GOT3 (cell line): ENCODE measurements around the gene C6orf163.
"Not testable (repeated sequence)": the region's sequence is repeated elsewhere in the genome, so short reads cannot be mapped to it uniquely, and the experiment has no call there.

ENCODE experiments used
- DNase-seq: peaks from one replicate; lab custom pipeline; 2025; ENCODE audit warnings: mixed read lengths; lab: John Stamatoyannopoulos, UW

Gene C6orf163

DNA sequence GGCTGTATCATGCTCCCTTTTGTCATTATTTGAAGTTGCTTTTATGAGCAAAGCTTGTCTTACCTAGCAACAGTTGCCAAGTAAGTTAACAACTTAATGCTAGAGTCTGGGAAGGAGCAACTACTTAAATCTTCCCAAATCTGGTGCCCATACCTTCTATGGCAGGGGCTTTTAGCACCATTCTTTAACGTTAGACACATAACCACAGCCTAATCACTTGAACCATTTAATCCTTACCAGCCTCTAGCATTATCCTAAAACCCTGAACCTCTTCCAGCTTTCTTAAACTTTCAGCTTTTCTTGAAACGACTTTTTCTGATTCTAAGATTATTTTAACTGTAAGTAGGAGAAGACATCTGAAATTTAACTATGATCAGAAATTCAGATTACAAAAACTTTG lies at the start of gene C6orf163:
Gene C6orf163 (plus strand): TSS at position 83 of the 400 bp plus-strand sequence. CDS start 287 bp downstream, at position 370.
- no peak for DNase-seq

DNA sequence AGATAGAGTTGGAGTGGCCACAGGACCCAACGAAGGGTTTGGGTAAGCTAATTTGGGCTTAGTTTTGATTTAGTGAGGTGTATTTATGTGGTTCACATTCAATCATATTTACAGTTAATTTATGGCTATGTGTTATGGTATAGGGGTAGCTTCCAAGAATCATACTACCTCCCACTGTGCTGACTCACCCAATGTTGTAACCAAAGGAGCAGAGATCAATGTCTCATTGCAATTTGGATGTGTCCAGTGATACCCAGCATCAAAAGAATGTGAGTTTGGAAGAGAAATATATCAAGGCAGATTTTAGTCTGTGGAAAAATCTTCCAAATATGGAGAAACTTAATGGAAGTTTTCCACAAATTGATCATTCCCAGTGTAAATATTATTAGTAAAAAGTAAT lies 47.5 kb upstream of the C6orf163 start:
- no peak for DNase-seq

DNA sequence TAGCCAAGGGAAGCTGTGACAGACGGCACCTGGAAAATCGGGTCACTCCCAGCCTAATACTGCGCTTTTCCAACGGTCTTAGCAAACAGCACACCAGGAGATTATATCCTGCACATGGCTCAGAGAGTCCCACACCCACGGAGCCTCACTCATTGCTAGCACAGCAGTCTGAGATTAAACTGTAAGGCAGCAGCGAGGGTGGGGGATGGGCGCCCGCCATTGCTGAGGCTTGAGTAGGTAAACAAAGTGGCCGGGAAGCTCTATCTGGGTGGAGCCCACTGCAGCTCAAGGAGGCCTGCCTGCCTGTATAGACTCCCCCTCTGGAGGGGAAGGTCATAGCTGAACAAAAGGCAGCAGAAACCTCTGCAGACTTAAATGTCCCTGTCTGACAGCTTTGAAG lies 43.3 kb upstream of the C6orf163 start:
- not testable (repeated sequence) for DNase-seq

DNA sequence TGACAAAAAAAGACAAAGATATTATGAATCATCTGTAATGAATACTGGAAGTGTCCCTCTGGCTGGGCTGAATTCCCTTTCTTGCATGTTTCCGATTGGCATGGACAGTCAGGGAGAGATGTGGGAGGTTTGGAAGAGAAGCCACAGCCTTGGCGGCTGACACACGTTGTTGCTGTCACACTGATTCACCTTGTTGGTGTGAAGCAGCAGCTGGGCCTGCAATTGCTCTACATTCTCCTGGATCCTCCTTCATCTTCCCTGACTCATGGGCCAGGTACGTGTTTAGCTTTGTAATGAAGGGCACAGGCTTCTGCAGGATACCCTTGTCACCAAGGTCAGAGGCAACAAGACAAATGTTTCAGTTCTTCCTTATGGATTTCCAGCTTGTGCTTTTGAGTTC lies 35.6 kb upstream of the C6orf163 start:
- DNase-seq, result no peak

DNA sequence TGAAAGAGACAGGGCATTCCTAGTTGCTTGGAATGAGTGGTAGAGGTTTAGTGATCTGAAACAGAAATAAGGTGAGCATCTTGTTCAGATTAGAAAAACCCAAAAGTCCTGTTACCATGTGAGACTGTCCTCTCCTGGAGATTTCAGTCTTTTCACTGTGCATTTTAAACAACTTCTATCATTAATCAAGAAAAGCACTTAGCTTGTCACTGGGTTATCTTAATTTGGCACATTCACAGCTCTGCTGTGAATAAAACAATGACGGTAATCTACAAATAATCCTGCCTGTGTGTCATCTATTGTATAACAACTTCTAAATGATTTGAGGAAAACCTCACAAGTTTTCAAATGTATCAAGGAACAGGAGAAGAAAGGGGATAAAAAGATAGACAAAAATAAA lies 31.8 kb upstream of the C6orf163 start:
- DNase-seq, result no peak

DNA sequence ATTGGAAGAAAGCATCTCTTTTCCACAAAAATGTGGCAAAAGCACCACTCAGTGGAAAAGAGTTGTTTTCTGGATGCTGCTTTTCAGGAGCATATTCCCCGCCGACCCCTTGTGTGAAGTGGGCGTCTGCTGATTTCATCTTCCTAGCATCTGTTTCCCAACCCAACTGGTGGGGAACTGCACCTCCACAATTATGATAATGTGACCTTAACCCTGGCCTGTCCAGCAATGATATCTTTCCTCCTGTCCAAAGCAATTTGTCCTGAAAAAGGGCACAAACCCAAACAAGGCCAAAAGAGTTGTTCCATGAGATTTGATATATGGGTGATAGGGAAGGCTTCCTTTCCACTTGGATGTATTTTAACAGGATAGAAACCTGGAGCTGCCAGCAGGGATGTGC lies 29.5 kb upstream of the C6orf163 start:
- no peak for DNase-seq

DNA sequence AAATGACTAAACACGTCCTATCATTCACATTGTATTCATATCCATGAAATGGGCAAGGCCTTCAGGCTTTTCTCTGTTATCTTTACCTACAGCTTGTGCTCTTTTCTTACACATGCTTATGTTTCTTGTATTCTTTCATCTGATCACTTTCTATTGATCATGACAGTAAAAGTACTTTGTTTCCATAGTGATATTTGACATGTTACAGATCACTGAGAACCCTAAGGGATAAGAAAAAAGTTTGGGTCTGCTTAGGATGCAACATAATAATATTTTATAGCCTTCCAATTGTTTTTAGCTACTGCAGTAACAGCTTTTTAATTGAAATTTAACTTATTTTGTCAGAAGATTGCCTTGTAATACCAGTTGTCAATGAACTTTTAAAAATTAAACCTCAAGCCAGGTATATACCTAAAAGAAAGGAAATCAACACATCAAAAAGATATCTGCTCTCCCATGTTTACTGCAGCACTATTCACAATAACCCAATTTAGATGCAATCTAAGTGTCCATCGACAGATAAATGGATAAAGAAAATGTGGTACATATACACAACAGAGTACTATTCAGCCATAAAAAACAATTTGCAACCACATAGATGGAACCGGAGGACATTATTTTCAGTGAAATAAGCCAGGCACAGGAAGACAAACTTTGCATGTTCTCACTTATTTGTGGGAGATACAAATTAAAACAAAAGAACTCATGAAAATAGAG lies 25.2 kb upstream of the C6orf163 start:
- no peak for DNase-seq

DNA sequence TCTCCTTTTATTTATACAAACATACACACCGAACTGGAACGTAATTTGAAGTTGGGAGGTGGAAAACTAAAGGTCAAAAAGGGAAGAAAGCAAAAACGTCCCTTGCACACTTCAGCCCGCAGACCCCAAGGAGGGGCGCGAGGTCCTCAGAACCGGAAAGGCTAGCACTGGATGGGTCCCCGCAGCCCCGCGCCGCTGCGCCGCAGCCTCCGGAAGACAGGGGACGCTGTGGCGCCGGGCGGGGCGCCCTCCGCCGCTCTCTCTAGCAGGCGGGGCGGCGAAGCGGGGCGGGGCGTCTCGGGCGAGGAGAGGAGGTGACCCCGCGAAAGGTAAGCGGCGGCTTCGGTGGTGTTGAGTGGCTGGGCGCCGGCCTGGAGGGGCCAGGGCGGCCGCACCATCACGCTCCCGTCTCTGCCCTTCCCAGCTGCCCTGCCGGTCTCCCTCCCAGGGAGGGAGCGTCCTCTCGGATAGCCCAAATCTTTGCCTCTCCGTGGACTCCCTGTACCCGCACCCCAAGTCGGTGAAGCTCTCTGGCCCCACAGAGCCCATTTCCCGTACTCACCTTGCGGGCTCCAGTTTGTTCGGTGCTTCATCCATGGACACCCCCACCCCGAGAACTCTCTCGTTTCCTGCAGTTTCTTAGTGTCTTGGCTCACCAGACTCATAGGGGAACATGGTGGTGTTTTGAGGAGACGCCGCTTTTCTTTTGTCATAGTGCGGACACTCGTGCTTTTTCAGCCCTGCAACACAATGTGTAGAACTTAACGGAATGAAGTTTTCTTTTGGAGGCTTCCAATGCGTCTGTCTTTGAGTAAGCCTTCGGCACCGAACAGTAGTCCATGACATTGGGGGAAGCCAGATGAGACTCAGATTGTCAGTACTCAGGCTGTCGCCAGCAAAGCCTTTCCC lies 22.1 kb upstream of the C6orf163 start, which contains the start of gene SMIM8:
Gene SMIM8 (plus strand): TSS at position 285 of the 909 bp plus-strand sequence. CDS start 14,444 bp downstream, outside the sequence.
- DNase-seq, result peak; percentile 26

DNA sequence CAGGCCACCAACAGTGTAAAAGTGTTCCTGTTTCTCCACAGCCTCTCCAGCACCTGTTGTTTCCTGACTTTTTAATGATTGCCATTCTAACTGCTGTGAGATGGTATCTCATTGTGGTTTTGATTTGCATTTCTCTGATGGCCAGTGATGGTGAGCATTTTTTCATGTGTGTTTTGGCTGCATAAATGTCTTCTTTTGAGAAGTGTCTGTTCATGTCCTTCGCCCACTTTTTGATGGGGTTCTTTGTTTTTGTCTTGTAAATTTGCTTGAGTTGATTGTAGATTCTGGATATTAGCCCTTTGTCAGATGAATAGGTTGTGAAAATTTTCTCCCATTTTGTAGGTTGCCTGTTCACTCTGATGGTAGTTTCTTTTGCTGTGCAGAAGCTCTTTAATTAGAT lies 20.7 kb upstream of the C6orf163 start:
- not testable (repeated sequence) for DNase-seq

DNA sequence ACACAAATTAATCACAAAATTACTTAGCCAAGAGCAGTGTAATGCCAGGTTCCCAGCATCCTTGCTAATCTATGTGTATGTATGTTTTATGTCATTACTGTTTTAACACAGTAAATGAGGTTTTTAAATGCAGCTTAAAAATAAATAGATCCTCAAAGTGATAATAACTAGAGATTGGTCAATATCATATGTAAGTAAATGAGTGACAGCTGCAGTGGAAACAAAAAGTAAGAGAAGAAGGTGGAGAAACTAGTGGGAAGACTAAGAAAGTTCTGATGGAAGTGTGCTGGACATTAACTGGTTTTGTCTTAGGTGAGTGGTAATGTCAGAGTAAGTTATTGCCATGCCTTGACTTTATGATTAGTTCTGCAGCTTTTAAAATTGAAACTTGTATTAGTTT lies 13.7 kb upstream of the C6orf163 start:
- no peak for DNase-seq

DNA sequence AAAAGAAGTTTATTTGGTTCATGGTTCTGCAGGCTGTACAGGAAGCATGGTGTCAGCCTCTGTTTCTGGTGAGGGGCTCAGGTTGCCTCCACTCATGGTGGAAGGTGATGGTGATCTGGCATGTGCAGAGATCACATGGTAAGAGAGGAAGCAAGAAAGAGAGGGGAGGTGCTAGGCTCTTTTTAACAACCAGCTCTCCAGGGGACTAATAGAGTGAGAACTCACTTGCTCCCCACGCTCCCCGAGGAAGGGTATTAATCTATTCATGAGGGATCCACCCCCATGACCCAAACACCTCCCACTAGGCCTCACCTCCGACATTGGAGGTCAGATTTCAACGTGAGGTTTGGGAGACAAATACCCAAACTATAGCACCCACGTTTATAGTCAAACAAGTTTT lies 11.6 kb upstream of the C6orf163 start:
- no peak for DNase-seq

DNA sequence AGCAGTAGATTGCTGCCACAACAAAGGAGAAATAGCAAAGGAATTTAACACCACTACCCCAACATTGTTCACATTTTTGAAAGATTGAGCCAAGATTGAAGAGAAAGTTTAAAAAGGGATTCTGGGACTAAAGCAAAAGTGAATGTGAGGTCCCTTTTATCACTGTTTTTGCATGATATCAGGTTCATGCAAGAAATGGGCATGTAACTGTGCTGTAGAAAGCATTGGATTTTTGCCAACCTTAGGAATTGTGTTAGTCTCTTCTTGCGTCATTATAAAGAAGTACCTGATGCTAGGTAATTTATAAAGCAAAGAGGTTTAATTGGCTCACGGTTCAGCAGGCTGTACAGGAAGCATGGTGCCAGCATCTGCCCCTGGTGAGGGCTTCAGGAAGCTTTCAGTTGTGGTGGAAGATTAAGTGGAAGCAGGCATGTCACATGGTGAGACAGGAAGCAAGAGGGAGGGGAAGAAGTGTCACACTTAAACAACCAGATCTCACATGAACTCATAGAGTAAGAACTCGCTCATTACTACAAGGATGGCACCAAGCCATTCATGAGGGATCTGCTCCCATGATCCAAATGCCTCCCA lies 10.9 kb upstream of the C6orf163 start:
- DNase-seq, result no peak

DNA sequence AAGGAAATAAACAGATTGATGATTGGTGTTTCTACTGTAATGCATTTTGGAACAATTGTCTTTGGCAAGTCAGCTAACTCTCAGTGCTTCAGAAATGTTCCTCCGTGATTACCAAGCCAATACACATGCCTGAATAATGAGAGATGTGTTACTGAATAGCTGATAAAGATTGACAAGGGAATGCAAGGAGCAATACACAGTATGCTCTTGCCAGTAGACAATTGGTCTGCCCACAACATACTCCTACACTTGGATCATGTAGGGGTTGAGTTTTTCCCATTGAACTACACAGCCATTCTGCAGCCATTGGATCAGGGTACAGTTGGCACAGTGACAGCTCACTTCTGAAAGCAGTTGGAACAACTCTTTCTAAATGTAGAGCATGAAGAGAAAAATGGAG lies 9.9 kb upstream of the C6orf163 start:
- no peak for DNase-seq

DNA sequence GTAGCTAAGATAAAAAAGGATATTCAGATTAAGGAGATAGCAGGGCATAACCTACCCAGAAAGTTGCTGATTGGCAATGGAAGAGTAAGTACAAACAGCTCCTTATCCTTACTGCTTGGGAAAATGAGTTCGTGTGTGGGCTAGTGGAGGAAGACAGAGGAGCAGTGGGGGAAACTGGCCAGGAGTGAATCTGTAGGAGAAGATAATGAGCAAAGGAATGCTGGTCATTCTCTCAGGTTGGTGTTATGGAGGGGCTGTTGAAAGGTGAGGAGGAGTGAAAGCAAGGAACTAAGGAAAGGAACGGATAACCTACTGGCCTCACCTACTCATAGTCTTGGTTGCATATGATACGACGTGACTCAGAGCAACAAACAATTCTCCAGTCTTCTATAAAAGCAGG lies 8.2 kb upstream of the C6orf163 start:
- DNase-seq, result no peak

DNA sequence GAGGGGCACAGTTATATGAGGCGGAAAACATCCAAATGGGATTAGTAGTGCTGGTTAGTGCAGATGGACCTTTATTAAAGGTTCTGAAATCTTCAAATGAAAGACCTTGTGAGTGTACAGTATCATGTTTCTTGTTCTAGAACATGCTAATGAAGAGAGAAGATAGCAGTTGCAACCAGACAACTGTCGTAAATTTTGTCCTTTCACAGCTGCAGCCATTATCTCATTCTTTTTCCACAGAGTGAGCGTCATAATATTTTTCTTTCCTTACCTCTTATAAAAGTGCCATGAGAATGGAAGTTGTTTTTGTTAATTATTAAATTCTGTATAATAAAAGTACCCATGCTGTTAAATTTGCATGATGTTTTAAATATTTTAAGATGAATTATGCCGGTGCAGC lies 4.4 kb upstream of the C6orf163 start:
- DNase-seq, result no peak

DNA sequence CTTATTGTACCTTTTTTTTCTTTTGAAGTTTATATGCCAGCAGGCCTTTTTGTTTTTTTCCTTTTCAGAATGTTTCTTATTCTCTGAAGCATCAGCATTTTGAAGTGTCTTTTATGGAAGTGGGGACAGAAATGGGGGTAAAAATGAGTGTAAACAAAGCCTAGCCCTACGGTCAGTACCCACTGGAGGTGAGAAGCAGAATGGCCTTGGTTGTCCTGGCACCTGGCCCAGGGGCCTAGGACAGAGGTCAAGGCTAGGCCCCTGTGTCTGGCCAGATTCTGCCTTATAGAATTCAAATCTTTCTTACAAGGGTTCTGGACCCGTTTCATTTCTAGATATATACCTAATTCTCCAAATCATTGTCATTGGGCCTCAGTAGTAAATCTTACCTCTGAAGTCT lies 3.5 kb upstream of the C6orf163 start:
- DNase-seq, result no peak

DNA sequence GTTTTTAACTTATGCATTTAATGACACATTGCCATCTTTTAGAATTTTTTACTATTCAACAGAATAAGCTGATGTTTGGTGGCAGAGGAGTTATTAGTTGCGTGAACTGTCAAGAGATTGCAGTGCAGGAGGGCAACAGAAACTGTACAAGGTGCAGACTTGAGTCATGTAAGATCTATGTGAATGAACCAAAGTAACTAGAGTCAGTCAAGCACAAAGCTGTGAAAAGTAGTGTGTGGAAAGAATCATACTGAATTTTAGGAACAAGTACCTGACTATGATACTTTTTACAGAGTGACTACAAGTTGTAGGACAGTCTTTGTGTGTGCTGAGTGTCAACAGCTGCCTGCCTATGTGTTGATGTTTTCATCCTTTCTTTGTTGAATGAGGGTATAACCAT lies 2.7 kb upstream of the C6orf163 start:
- no peak for DNase-seq

DNA sequence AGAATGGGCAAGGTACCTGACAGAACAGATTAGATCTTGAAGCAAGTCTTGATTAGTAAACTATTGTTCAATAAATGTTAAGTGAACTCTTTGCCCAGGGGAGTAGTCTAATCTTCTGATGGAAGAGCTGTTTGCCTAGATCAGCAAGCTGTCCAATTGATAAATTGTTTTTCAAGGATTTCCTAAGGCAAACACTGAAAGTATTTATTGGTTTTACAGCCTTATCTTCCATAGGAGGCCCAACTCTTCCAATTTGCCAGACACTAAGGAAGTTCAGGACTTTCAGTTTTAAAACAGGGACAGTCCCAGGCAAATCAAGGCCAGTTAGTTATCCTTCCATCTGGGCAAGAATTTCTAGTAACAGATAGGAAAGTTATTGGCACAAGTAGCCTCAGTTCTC lies 1.8 kb upstream of the C6orf163 start:
- DNase-seq, result no peak

DNA sequence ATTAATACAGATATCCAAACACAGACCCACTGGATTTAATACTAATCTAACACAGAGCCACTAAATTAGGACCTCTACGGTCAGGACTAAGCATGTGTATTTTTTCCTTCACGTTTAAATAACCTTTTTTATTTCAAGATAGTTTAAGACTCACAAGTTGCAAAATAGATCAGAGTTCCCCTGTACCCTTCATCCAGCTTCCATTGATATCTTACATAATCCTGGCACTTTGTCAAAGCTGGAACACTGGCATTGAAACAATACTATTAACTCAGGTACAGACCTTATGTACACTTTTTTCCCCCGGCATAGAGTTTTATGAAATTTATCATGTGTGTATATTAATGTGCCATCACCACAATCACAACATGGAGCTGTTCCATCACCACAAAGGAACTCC lies 2.1 kb downstream of the C6orf163 start:
- no peak for DNase-seq

DNA sequence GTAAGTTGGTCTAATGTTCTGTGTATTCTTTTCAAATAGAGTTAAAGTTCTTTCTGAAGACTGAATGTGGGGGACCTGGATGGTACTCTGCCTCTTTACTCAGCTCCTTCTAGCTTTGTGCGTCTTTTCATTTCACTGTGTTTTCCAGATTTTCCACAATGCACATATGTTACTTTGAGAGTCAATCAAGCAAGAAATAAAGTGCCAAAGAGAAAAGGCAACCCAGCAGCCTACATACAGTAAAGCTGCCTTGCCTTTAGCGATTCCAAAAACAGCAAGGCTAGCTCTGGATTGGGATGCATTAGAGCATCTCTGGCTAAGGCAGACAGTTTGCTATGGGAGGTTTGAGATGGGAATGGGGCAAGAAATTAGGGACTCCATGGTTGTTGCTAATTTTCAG lies 5.3 kb downstream of the C6orf163 start:
- DNase-seq, result no peak

DNA sequence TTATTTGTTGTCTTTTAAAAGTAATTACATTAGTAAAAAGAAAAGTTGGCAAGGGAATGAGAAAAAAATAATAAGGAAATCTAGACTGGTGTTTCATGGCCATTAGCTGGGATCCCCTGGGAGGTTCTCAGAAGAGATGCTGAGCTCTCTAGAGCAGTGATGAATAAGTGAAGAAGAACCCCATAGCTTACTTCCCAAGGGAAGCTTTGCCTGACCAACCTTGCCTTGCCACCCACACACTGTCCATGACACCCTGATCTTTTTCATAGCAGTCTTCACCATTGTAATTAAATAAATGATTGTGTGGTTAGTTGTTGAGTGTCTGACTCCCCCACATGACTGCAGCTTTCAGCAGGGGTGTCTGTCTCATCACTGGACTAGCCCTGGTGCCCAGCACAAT lies 5.9 kb downstream of the C6orf163 start:
- DNase-seq, result no peak

DNA sequence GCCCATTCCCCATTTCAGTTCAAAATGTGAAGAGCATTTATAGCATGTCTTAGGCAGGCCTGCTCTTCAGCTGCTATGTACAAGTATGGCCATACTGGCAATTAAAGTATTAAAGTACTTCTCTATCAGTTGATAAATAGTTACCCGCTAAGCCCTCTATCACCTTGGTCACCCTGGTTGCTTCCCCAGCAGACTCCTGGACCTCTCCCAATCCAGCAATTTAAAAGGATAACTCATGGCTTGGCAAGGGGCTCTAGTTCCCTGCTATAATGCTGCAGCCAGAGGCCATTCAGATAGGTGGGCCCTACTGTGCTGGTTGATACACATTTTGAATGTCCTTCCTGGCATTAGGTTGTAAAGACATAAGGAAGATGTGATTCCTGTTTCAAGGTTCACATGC lies 7.0 kb downstream of the C6orf163 start:
- DNase-seq, result no peak

DNA sequence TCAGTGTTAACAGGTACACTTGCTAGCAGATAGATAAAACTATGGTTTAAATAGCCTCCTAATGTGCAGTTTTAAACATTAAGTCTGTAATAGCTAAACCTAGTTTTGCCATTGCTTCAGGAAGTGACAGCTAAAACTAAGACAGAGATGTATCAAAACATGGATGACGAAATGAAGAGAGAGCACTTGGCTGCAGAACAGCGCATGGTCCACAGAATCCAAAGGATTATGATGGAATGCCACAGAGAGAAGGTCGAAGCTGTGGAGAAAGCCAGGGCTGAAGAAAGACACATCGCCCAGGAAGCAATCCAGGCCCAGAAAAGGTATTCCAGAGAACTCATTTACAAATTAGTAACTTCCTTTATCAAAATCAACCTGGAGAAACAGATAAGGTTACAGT lies 11.6 kb downstream of the C6orf163 start:
- no peak for DNase-seq
